Ammon's horn (tissue), 1 donor: ENCODE data around the gene P2RY8.
A peak's percentile ranks its signal among the peaks of the same experiment; 100 is the strongest.
"Not testable (repeated sequence)": the region's sequence is repeated elsewhere in the genome, so short reads cannot be mapped to it uniquely, and the experiment has no call there.

Experiments used
- DNase-seq: peaks from one replicate; pipeline ENCODE4 v3.0.0-alpha.2; 2016; ENCODE audit warnings: low spot score

The P2RY8 gene

DNA sequence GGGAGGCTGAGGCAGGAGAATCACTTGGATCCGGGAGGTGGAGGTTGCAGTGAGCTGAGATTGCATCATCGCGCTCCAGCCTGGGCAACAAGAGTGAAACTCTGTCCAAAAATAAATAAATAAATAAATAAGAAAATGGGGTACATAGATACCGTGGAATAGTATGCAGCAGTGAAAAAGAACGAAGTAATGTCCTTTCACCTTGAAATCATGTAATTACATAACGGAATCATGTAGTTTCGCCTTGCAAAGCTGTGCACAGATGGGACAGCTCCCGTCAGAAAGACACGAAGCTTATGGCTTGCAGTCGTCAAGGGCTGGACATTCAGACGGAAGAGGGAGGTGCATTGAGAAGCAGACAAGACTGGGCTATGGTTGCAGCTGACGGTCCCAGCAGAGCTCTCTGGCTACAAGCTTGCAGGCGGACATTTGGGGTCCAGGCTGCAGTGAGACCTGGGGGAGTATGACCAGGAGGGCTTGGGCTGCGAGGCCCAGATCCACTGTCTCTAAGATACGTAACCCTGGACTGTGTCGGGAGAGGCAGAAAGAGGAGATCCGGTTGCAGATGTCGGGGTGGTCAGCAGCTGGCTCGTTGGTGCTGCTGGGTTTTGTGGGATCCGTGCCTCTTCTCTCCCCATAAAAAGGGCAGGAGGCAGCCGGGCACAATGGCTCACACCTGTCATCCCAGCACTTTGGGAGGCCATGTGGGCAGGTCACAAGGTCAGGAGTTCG, 6.2 kb upstream of the P2RY8 start:
- no peak for DNase-seq

- DNase-seq = not testable (repeated sequence)
Measured at GRCh38 chrX:1539146-1539545, 2.2 kb upstream of the P2RY8 start.

- not testable (repeated sequence) for DNase-seq
Measured at GRCh38 chrX:1537716-1538090, 718 bp upstream of the P2RY8 start.

- no peak for DNase-seq
Measured at GRCh38 chrX:1536712-1537030, 314 bp downstream of the P2RY8 start.

- peak; percentile 18 for DNase-seq
Measured at GRCh38 chrX:1535241-1536041, 1.5 kb downstream of the P2RY8 start.

DNA sequence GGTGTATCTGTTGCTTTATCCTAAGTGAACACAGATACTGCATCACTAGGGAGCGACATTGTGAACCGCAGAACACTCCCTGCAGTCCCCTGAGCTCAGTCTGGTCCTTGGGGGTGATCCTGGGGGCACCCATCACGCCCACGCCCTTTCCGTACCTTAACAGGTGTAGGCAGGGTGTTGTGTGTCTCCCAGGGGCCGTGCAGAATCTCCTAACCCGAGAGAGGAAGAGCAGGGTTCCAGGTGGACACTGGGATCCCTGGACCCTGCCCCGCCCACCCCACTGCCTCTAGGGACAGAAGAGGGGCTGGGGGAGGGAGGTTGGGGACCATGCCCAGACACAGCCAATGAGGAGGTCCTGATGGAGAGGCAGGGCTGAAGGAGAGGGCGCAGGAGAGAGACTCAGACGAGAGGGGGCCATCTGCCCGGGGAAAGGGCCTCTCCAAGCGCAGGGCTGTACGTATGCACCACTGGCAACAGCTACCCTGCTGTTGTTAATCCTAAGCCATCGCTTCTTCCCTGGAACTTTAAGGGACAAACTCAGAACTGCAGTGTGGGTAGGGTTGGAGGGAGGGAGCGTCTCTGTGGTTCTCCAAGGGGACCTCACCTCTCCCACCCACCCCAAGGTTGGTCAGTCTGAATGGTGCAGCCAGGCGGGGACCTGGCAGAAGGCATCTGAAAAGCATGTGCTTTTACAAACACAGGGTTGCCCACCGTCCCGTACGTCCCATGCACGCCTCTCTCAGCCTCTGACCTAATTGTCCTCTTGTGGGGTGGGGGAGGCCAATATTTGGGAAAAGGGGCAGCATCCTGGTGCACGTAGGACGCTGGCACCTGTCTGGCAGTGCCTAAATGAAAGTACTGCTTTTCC, 2.5 kb downstream of the P2RY8 start:
- DNase-seq = no peak

DNA sequence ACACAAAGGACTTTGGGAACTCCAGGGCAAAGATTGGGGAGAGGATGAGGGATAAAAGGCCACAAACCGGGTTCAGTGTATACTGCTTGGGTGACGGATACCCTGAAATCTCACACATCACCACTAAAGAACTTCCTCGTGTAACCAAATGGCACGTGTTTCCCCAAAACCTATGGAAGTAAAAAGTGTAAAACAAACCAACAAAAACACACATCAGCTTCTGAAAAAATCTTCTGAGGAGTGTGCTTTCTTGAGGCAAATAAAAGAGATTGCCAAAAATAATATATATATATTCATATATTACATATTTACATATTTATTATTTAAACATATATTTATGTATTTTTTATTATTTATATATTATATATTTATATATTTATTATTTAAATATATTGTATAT, 3.9 kb downstream of the P2RY8 start:
- no peak for DNase-seq

DNA sequence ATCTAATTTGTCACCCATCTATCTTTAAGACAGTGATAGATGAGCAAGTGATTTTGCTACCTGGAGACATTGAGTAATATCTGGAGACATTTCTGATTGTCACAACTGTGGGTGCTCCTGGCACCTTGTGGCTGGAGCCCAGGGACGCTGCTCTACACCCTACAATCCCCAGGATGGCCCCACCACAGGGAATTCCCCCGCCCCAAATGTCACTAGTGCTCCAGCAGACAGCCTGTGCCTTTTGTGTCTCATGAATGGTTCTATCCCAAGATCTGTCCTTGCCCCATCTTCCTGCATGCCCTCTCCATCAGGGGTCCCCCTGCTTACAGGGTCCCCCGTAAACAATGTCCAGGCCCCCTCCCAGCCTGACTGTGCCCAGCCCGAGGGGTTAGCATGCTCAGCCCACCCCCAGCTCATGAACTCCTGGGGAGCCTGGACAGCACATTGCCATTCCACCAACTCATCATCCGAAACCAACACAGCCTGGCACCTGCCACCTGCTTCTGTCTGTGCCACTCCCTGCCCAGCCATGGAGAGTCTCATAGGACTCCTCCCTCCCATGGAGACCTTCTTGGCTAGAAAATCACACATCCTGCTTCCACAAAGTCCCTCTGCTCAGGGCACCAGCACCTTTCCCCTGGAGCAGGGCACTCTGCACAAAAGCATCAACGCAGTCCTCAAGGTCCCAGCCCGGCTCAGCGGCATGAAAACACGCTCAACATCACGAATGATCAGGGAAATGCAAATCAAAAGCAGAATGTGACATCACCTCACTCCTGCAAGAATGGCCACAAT, 5.7 kb downstream of the P2RY8 start:
- no peak for DNase-seq

- no peak for DNase-seq
Measured at GRCh38 chrX:1529756-1530155, 7.2 kb downstream of the P2RY8 start.

- no peak for DNase-seq
Measured at GRCh38 chrX:1529328-1529727, 7.7 kb downstream of the P2RY8 start.

- no peak for DNase-seq
Measured at GRCh38 chrX:1528884-1529203, 8.1 kb downstream of the P2RY8 start.

GRCh38 chrX:1528186-1528883, 8.7 kb downstream of the P2RY8 start:
- no peak for DNase-seq

- no peak for DNase-seq
Measured at GRCh38 chrX:1527457-1527856, 9.5 kb downstream of the P2RY8 start.

GRCh38 chrX:1526565-1526964, 10.4 kb downstream of the P2RY8 start:
- no peak for DNase-seq

- DNase-seq = no peak
Measured at GRCh38 chrX:1525583-1526355, 11.2 kb downstream of the P2RY8 start.

- DNase-seq = no peak
Measured at GRCh38 chrX:1524874-1525582, 12.0 kb downstream of the P2RY8 start.

DNA sequence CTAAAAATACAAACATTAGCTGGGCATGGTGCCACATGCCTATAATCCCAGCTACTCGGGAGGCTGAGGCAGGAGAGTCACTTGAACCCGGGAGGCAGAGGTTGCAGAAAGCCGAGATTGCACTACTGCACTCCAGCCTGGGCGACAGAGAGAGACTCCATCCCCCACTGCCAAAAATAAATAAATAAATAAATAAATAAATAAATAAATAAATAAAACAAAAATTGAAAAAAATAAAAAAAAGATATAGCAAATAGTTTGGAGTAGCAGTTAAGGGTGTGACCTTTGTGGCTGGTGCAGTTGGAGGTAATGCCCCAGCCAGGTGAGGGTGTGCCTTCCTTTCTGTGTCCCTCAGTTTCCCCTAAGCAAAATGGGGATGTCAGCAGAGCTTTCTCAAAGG, 14.1 kb downstream of the P2RY8 start:
- not testable (repeated sequence) for DNase-seq

DNA sequence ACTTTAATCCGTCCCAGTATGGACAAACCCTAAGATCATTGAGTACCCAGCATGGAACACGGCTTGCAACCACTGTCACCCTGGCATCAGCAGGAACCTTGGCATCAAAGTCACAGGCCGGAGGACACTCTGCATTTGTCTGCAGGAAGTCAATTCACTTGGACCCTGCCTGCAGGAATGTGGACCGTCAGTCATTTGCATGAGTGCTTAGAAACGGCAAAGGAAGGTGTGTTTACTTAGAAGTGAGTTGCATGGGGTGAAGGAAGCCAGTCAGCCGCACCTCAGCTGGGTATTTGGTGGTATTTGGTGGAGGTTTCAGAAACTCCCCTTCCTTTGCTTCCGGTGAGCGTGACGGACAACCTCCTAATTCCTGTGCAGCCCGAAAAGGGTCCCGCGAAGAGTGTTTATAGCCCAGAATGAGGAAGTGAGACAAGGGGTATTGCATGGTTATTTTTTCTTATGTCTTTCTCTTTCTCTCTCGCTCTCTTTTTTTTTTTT, 15.5 kb downstream of the P2RY8 start:
- DNase-seq = no peak

- DNase-seq = no peak
Measured at GRCh38 chrX:1520350-1520749, 16.6 kb downstream of the P2RY8 start.

DNA sequence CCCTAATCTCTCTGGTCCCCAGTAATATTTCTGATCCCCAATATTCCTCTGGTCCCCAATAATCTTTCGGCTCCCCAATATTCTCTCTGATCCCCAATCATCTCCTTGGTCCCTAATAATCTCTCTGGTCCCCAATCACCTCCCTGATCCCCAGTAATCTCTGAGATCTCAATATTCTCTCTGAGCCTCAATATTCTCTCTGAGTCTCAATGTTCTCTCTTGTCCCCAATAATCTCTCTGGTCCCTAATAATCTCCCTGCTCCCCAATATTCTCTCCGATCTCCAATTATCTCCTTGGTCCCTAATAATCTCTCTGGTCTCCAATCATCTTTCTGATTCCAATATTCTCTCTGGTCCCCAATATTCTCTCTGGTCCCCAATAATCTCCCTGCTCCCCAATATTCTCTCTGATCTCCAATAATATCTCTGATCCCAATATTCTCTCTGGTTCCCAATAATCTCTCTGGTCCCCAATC, 17.9 kb downstream of the P2RY8 start:
- no peak for DNase-seq
